ENCODE data around the gene HOXB2. TPM values are rescaled to one million over a fixed set of nuclear protein-coding genes. Genes with fewer than 3 reads are reported as not detected.

Gene HOXB2
- total RNA-seq, 1 donor from 2014 or later: 46.6 TPM

DNA sequence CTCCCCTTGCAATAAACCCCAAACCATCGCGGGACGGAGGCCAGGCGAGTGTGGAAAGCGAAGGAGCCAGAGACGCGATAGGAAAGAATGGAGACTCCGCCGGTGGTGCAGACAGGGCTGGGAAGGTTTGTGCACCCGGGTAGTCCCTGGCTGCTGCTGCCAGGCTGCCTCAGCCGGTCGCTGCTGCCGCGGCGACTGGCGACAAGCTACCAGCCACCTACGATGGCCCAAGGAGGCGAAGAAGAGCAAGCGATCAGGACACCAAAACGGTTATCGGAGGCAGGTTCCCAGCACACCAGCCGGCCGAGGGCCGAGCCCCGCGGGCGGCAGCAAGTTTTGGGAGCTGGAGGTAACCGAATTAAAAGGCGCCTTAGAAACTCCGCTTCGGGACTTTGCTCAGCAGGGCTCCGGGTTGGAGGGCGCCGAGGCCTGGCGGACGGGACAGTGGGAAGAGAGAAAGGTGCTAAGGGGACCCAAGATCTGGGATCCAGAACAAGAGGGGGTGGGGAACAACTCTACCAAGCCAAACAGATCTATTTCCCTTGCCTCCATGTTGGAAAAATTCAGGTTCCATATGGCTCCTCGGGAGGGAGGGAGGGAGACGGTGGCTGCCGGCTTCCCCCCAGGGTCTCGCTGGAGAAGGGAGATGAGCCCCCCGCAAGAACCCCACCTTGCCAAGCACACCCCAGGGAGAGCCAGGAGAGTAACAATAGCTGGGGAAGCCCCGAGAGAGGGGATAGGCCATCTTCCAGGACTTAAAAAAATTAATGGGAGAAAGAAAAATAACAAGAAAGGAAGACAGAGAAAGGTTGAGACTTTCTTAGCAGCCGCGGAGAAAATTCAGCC, 9.7 kb upstream of the HOXB2 start:
- Mint-ChIP-seq H3K4me3 (peak overlapping the region; percentile 84), H3K27me3 (ENCODE audit: low read depth) (peaks cover 4% of the 10 kb centered on the region), H3K4me1 (peaks cover 88% of the 10 kb centered on the region), H3K36me3 (peaks cover 15% of the 10 kb centered on the region), H3K9me3 (no peaks in the 10 kb centered on the region), H3K27ac (peak overlapping the region; percentile 100)
- no peak for DNase-seq (ENCODE audit: low spot score in 2 of 2, unreplicated experiment in 2 of 2)
- TF ChIP-seq, protein P1, sequence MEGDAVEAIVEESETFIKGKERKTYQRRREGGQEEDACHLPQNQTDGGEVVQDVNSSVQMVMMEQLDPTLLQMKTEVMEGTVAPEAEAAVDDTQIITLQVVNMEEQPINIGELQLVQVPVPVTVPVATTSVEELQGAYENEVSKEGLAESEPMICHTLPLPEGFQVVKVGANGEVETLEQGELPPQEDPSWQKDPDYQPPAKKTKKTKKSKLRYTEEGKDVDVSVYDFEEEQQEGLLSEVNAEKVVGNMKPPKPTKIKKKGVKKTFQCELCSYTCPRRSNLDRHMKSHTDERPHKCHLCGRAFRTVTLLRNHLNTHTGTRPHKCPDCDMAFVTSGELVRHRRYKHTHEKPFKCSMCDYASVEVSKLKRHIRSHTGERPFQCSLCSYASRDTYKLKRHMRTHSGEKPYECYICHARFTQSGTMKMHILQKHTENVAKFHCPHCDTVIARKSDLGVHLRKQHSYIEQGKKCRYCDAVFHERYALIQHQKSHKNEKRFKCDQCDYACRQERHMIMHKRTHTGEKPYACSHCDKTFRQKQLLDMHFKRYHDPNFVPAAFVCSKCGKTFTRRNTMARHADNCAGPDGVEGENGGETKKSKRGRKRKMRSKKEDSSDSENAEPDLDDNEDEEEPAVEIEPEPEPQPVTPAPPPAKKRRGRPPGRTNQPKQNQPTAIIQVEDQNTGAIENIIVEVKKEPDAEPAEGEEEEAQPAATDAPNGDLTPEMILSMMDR (IDR thresholded peaks at IDR 0.05; ENCODE audit: unreplicated experiment): no peak

DNA sequence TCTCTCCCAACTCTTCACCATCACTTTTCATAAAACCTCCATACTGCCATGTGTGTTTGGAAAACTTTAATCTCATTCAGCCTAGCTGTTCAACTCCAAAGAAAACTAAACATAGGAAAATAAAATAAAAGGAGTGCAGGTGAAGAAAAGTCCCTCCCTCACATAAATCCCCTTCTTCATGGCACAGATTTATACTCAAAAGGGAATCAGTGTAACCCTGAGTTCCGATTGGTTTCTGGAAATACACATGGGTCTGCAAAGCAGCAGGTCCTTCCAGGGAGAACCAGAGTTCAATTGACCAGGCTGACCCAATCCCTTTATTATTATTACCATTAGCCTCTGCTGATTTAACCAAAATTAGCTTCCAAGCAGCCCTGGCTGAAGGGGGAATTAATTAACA, 8.9 kb upstream of the HOXB2 start:
- no peak for DNase-seq (ENCODE audit: low spot score in 2 of 2, unreplicated experiment in 2 of 2)
- Mint-ChIP-seq H3K4me3 (peak overlapping the region; percentile 84), H3K4me1 (peaks cover 85% of the 10 kb centered on the region), H3K27me3 (ENCODE audit: low read depth) (peaks cover 4% of the 10 kb centered on the region), H3K27ac (peak overlapping the region; percentile 100), H3K36me3 (peaks cover 19% of the 10 kb centered on the region), H3K9me3 (no peaks in the 10 kb centered on the region)
- TF ChIP-seq, protein P1 (IDR thresholded peaks at IDR 0.05; ENCODE audit: unreplicated experiment): no peak

DNA sequence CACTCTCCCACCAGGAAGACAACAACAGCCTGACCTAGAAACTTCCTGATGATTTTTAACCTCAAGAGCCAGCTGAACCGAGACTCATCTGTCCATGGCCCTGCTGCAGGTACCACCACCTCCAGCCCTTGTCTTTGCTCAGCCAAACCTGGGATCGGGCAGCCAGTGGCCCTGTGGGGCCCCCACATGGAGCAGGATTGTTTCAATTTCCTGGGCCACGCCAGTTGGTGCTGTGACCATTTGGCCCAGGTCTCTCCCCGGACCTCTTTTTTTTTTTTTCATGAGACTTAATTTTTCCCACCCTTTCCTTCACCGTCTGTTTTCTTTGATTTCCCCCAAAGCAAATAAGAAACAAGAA, 8.3 kb upstream of the HOXB2 start:
- Mint-ChIP-seq H3K27me3 (ENCODE audit: low read depth) (peaks cover 4% of the 10 kb centered on the region), H3K27ac (peak overlapping the region; percentile 100), H3K36me3 (peaks cover 19% of the 10 kb centered on the region), H3K4me1 (peaks cover 85% of the 10 kb centered on the region), H3K4me3 (peak overlapping the region; percentile 84), H3K9me3 (no peaks in the 10 kb centered on the region)
- TF ChIP-seq, protein P1 (IDR thresholded peaks at IDR 0.05; ENCODE audit: unreplicated experiment): no peak
- no peak for DNase-seq (ENCODE audit: low spot score in 2 of 2, unreplicated experiment in 2 of 2)

DNA sequence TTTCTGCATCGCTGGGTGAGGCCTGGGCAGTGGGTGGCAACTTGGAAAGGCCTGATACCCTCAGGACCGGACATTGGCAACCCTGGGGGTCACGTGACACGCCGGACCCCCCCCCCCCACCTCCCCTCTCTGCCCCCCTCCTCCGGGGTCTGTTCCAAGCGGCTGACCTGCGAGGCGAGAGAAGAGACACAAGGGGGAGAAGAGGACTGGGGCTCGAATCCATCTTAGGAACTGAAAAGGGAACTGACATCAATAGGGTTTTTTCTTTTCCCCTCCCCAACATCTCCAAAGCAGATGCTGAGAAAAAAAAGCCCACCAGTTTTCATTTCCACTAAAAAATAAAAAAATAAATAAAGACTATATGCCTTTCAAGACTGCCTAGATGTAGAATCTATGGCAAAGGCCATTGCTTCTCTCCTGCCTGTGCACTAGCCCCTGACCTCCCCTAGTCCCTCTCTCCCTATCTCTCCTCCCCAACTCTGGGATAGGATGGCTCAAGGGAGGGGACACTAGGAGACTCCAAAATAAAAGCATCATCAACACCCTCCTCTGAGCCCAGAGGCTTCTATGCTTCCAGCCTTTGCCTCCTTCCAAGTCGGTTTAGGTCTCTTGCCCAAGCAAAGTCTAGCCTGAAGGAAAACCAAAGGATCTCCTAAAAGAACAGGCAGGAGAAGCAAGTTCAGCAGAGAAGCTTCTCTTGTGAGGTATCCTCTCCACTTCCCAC, 7.7 kb upstream of the HOXB2 start:
- peaks cover 19% of the 10 kb centered on the region for H3K36me3 Mint-ChIP-seq
- DNase-seq (ENCODE audit: low spot score in 2 of 2, unreplicated experiment in 2 of 2): no peak
- peaks cover 4% of the 10 kb centered on the region for H3K27me3 Mint-ChIP-seq (ENCODE audit: low read depth)
- H3K9me3 Mint-ChIP-seq: no peaks in the 10 kb centered on the region
- H3K4me1 Mint-ChIP-seq: peaks cover 85% of the 10 kb centered on the region
- TF ChIP-seq, protein P1 (IDR thresholded peaks at IDR 0.05; ENCODE audit: unreplicated experiment): no peak
- peak overlapping the region; percentile 84 for H3K4me3 Mint-ChIP-seq
- H3K27ac Mint-ChIP-seq: peak overlapping the region; percentile 100

DNA sequence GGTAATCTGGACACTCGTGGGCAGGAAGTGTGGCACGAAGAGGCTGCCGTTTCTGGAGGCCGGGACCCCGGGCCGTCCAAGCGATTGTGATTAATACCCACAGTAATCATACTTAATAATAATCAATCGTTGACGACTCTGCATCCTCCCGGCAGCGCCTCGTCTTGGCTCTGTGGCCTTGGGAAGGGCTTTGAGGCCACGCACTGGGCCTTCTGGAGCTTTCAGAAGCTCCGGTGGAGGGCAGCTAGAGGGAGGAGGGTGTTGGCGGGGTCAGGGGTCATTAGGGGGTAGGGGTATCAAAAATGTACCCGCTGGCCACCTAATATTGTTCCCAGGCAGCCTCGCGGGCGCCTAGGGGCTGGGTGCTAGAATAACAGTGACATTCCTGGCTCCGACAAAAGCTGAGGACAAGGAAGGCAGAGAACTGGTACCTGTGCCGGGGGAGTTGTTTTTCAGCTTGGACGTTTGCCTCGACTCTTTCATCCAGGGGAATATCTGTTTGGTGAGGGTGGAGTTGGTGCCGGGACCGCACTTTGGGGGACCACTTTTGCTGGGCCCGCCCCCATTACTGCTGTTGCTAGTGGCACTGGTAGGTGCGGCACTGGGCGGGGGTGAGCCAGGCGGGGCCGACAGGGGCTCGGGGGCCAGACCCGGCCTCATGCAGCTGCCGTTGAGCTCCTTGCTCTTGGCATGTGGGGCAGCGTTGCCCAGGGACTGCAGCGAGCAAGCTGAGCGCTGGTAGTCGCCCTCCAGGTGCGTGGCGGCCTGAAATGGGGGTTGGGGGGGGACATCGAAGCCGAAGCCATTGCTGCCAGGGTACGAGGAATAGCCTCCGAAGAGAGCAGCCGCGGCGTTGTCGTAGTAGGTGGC, 6.9 kb upstream of the HOXB2 start:
- Mint-ChIP-seq H3K27ac (peak overlapping the region; percentile 99), H3K27me3 (ENCODE audit: low read depth) (peaks cover 4% of the 10 kb centered on the region), H3K36me3 (peaks cover 19% of the 10 kb centered on the region), H3K4me1 (peaks cover 85% of the 10 kb centered on the region), H3K4me3 (peak overlapping the region; percentile 49), H3K9me3 (no peaks in the 10 kb centered on the region)
- TF ChIP-seq, protein P1 (IDR thresholded peaks at IDR 0.05; ENCODE audit: unreplicated experiment): no peak
- no peak for DNase-seq (ENCODE audit: low spot score in 2 of 2, unreplicated experiment in 2 of 2)

Data from mesothelial cell of epicardium (in vitro differentiated cells).